Body of pancreas (tissue), 4 donors: Measurements from ENCODE around the gene SLC25A25.

Source experiments
- POLR2A ChIP-seq, 3 donors: fragments of 450-650 bp; IDR thresholded peaks; one replicate each; pipeline ENCODE4 v1.6.1; 2016; ENCODE audit warnings: antibody characterized with exemption in 3 of 3, mild to moderate bottlenecking in 2 of 3
- TF ChIP-seq, protein P1 (sequence below), 7 experiments: fragments of 450-650 bp in 4 of 7; fragments of 200-600 bp in 3 of 7; sonication (generic) in 3 of 7; IDR thresholded peaks; one replicate each; pipeline ENCODE4 v1.5.1; 2016 to 2019; ENCODE audit warnings: antibody characterized with exemption in 7 of 7

DNA sequence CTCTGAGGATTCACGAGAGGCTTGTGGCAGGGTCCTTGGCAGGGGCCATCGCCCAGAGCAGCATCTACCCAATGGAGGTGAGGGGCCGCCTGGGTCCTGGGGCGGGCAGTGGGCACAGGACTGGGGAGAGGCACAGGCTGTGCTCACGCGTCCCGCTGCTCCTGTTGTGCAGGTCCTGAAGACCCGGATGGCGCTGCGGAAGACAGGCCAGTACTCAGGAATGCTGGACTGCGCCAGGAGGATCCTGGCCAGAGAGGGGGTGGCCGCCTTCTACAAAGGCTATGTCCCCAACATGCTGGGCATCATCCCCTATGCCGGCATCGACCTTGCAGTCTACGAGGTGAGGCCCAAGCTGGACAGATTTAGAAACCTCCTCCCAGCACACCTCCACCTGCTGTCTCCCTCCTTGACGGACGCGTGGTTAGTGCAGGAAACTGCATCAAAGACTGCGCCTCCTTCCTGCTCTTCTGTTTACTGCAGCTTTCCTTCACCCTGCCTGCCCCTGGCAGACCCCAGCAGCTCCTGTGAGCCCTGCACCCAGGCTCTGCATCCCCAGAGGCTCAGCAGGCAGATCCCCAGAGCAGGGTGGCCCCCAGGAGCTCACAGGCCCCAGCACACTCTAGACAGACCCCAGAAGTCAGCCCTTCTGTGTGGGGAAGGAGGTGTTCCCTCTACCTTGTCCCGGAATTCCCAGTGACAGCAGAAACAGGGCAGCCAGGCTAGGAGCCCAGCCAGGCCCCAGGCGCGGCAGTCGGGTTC, 38.3 kb downstream of the SLC25A25 start:
- no peak for TF ChIP-seq POLR2A (IDR thresholded peaks at IDR 0.05)
- TF ChIP-seq, protein P1, sequence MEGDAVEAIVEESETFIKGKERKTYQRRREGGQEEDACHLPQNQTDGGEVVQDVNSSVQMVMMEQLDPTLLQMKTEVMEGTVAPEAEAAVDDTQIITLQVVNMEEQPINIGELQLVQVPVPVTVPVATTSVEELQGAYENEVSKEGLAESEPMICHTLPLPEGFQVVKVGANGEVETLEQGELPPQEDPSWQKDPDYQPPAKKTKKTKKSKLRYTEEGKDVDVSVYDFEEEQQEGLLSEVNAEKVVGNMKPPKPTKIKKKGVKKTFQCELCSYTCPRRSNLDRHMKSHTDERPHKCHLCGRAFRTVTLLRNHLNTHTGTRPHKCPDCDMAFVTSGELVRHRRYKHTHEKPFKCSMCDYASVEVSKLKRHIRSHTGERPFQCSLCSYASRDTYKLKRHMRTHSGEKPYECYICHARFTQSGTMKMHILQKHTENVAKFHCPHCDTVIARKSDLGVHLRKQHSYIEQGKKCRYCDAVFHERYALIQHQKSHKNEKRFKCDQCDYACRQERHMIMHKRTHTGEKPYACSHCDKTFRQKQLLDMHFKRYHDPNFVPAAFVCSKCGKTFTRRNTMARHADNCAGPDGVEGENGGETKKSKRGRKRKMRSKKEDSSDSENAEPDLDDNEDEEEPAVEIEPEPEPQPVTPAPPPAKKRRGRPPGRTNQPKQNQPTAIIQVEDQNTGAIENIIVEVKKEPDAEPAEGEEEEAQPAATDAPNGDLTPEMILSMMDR (IDR thresholded peaks at IDR 0.05): no peak
